ENCODE data around the gene TENM3.

DNA sequence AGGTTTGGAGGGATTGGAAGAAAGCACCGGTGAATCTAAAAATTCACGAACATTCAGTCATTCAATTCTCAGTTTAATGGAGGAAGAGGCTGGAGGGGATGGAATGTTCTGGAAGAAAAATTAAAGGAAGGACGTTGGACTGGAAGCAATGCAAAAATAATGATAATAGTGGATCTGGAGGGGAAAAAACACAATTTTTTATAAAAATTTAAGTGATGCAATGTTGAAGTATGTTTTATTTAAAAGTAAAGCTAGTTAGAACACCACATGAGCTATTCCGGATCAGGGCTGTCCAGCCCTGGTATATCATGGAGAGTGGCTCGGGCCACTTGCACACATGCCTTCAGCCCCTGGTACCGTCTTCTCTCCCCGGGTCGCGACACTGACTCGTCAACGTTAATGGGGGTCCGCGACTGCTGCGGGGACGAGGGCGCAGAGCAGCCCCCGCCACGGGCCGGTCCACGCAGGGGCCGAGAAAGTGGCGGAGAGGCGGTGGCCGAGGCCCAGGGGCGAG is 204.6 kb downstream of the TENM3 start:
- TF ChIP-seq, protein P1, sequence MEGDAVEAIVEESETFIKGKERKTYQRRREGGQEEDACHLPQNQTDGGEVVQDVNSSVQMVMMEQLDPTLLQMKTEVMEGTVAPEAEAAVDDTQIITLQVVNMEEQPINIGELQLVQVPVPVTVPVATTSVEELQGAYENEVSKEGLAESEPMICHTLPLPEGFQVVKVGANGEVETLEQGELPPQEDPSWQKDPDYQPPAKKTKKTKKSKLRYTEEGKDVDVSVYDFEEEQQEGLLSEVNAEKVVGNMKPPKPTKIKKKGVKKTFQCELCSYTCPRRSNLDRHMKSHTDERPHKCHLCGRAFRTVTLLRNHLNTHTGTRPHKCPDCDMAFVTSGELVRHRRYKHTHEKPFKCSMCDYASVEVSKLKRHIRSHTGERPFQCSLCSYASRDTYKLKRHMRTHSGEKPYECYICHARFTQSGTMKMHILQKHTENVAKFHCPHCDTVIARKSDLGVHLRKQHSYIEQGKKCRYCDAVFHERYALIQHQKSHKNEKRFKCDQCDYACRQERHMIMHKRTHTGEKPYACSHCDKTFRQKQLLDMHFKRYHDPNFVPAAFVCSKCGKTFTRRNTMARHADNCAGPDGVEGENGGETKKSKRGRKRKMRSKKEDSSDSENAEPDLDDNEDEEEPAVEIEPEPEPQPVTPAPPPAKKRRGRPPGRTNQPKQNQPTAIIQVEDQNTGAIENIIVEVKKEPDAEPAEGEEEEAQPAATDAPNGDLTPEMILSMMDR (IDR thresholded peaks at IDR 0.05): no peak
- TF ChIP-seq POLR2A (IDR thresholded peaks at IDR 0.05): no peak

All from Peyer's patch (tissue), 4 donors.